ENCODE measurements around the gene AKR1C4. TPM values are rescaled to one million over a fixed set of nuclear protein-coding genes. Genes with fewer than 3 reads are reported as not detected.

Gene AKR1C4
- total RNA-seq, 2 donors from 2014 or later = not detected

GRCh38 chr10:5151076-5151475 is 45.6 kb upstream of the AKR1C4 start:
- no peaks in the 10 kb centered on the region for H3K36me3 ChIP-seq
- H3K27ac ChIP-seq = no peak overlapping the region
- DNase-seq (ENCODE audit: low spot score) = no peak
- no peak for TF ChIP-seq CTCF (IDR thresholded peaks at IDR 0.05)
- H3K4me3 ChIP-seq = no peak overlapping the region
- no peaks in the 10 kb centered on the region for H3K27me3 ChIP-seq
- no peaks in the 10 kb centered on the region for H3K4me1 ChIP-seq
- peaks cover 0 to 13% of the 10 kb centered on the region in 2 donors for H3K9me3 ChIP-seq

- no peak overlapping the region for H3K4me3 ChIP-seq
- no peaks in the 10 kb centered on the region for H3K27me3 ChIP-seq
- no peak for DNase-seq (ENCODE audit: low spot score)
- TF ChIP-seq CTCF (IDR thresholded peaks at IDR 0.05) = no peak
- no peaks in the 10 kb centered on the region for H3K36me3 ChIP-seq
- no peaks in the 10 kb centered on the region for H3K9me3 ChIP-seq
- no peaks in the 10 kb centered on the region for H3K4me1 ChIP-seq
- no peak overlapping the region for H3K27ac ChIP-seq
These were observed 40.7 kb upstream of the AKR1C4 start for GRCh38 chr10:5155951-5156350.

- no peak overlapping the region for H3K27ac ChIP-seq
- TF ChIP-seq CTCF (IDR thresholded peaks at IDR 0.05) = no peak
- no peak for DNase-seq (ENCODE audit: low spot score)
- H3K4me1 ChIP-seq = no peaks in the 10 kb centered on the region
- H3K4me3 ChIP-seq = no peak overlapping the region
- H3K9me3 ChIP-seq = peaks cover 0 to 8% of the 10 kb centered on the region in 2 donors
- no peaks in the 10 kb centered on the region for H3K36me3 ChIP-seq
- no peaks in the 10 kb centered on the region for H3K27me3 ChIP-seq
These were observed 39.1 kb upstream of the AKR1C4 start for GRCh38 chr10:5157501-5157900.

GRCh38 chr10:5159126-5159525 is 37.5 kb upstream of the AKR1C4 start:
- Histone ChIP-seq H3K36me3 (no peaks in the 10 kb centered on the region), H3K27me3 (no peaks in the 10 kb centered on the region), H3K27ac (no peak overlapping the region), H3K4me1 (no peaks in the 10 kb centered on the region), H3K4me3 (no peak overlapping the region), H3K9me3 (peaks cover 0 to 19% of the 10 kb centered on the region in 2 donors)
- TF ChIP-seq CTCF (IDR thresholded peaks at IDR 0.05) = no peak
- no peak for DNase-seq (ENCODE audit: low spot score)

GRCh38 chr10:5163487-5163886 is 33.1 kb upstream of the AKR1C4 start:
- no peaks in the 10 kb centered on the region for H3K27me3 ChIP-seq
- no peak for DNase-seq (ENCODE audit: low spot score)
- H3K36me3 ChIP-seq = no peaks in the 10 kb centered on the region
- TF ChIP-seq CTCF (IDR thresholded peaks at IDR 0.05) = no peak
- H3K27ac ChIP-seq = no peak overlapping the region
- no peak overlapping the region for H3K4me3 ChIP-seq
- no peaks in the 10 kb centered on the region for H3K4me1 ChIP-seq
- H3K9me3 ChIP-seq = peaks cover 0 to 62% of the 10 kb centered on the region in 2 donors

GRCh38 chr10:5165738-5166137 is 30.9 kb upstream of the AKR1C4 start:
- Histone ChIP-seq H3K4me1 (no peaks in the 10 kb centered on the region), H3K9me3 (peaks cover 0 to 72% of the 10 kb centered on the region in 2 donors), H3K27me3 (no peaks in the 10 kb centered on the region), H3K36me3 (no peaks in the 10 kb centered on the region), H3K27ac (no peak overlapping the region), H3K4me3 (no peak overlapping the region)
- no peak for TF ChIP-seq CTCF (IDR thresholded peaks at IDR 0.05)
- DNase-seq (ENCODE audit: low spot score) = no peak

Data from right atrium auricular region (tissue), 2 donors.